GM23338 (cell line): ENCODE data around the gene MRC2.

Experiments used
- JUNB ChIP-seq: IDR thresholded peaks from one replicate; pipeline ENCODE4 v1.6.1; 2016; ENCODE audit warnings: antibody characterized with exemption; ENCODE audit not compliant: unreplicated experiment
- TF ChIP-seq, protein P1 (sequence below), 2 experiments: fragments of 200-600 bp in 1 of 2; sonication (generic) in 1 of 2; conservative IDR thresholded peaks; 2 replicates each; pipeline versions ENCODE4 v1.5.1 to v1.6.1; 2016 to 2017; ENCODE audit warnings: antibody characterized with exemption in 2 of 2, low read depth in 2 of 2, mild to moderate bottlenecking in 2 of 2, moderate library complexity in 1 of 2

GRCh38 chr17:62662855-62663254 is 35.4 kb downstream of the MRC2 start:
- TF ChIP-seq, protein P1, sequence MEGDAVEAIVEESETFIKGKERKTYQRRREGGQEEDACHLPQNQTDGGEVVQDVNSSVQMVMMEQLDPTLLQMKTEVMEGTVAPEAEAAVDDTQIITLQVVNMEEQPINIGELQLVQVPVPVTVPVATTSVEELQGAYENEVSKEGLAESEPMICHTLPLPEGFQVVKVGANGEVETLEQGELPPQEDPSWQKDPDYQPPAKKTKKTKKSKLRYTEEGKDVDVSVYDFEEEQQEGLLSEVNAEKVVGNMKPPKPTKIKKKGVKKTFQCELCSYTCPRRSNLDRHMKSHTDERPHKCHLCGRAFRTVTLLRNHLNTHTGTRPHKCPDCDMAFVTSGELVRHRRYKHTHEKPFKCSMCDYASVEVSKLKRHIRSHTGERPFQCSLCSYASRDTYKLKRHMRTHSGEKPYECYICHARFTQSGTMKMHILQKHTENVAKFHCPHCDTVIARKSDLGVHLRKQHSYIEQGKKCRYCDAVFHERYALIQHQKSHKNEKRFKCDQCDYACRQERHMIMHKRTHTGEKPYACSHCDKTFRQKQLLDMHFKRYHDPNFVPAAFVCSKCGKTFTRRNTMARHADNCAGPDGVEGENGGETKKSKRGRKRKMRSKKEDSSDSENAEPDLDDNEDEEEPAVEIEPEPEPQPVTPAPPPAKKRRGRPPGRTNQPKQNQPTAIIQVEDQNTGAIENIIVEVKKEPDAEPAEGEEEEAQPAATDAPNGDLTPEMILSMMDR (conservative IDR thresholded peaks at IDR 0.05; ENCODE audit: low read depth in 2 of 2) = no peak
- TF ChIP-seq JUNB = no peak
